ENCODE results near the gene CNGB1.
"Not testable (repeated sequence)": the region's sequence is repeated elsewhere in the genome, so short reads cannot be mapped to it uniquely, and the experiment has no call there.

CNGB1 gene

DNA sequence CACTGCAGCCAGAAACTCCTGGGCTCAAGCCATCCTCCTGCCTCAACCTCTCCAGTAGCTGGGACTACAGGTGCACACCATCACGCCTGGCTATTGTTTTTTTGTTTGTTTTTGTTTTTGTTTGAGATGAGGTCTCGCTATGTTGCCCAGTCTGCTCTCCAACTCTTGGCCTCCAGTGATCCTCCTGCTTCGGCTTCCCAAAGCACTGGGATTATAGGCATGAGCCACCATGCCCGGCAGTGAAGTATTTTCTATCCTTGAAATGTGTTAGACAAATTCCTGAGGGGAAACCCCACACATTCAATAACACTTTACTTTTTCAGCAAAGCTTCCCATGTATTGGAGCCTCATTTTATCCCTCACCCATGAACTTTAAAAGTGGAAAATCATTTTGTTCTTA, 87.4 kb downstream of the CNGB1 start:
- no peak for FAIRE-seq

DNA sequence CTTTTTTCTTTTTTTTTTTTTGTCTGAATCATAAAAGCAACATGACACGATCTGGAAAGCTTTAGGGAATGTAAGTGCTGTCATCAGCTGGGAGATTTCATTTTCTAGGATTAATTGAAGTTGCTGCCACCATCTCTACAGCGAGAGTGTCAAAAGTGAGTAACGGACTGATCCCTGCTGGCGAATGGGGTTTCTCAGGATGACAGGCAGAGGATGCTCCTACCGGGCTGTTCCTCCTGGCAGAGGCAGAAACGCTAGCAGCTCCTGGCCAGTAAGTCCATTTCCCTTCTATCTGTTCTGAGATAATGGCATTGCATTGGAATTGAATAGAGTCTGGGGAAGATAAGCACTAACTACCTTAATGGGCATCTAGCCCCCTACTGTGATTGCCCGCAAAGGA, 88.1 kb downstream of the CNGB1 start:
- FAIRE-seq = no peak

DNA sequence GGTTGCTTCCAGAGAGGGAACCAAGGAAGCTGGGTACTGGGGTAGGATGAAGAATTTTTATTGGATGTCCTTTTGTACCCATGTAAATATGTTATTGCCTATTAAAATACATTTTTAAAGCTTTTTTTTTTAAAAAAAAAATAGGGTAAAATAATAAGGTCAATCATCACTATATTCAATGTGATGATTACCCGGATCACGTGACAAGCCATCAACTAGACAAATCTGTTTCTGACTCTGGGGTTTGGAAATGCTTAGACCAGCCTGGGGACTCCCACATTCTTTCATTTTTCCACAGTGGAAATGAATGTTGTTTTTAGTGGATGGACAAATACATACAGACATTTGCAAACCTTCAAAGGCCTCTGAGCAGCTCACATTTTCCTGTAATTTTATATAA, 88.7 kb downstream of the CNGB1 start:
- FAIRE-seq = no peak

DNA sequence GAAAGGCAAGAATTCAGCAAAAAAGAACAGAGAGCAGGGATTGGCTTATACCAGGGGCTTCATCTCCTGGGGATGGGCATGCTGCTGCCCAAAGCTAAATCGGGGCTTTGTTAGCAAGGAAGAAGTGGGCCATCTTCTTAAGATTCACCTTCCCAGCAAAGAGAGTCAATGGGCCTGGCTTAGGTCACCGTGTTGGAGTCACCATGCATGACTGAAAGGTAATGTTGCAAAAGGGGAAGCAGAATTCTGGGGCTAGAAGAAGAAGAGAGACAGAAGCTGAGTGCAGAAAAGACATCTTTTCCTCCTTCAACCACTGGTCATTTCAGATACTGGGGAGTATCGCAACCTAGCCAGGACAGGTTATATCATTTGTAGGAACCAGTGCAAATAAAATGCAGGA, 92.3 kb downstream of the CNGB1 start:
- no peak for FAIRE-seq

DNA sequence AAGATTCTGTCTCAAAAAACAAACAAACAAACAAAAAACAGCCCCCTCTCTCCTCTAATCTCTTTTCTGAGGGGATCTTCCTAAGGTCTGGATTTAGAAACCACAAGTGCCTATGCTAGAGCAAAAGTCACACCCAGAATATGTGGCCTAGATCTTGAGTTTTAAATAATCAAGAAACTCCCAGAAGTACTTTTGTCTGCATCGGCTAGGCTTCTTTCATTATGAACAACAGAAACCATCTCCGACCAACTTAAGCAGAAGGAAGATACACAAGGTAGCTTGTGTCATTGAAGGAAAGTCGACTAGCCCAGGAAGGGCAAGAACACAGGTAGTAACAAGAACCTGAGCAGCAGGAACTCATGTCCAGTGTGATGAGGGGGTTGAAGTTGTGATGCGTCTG, 94.7 kb downstream of the CNGB1 start:
- FAIRE-seq = no peak

DNA sequence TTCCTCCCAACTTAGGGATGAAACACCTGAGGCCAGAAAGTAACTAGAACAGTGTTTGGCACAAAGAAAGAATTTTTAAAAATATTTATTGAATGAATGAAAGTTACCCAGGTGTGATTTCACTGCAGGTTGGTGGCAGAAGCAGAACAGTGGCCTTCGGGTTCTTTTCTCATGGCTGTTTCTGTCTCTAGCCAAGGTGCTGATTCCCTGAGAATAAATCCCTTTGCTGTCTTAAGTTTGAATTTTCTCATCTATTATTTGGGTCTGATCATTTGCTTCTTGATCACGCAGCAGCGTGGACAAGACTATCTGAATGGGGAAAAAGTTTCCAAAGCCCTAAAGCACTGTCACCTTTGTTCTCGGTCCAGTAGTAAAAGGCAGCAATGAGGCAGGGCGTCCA, 95.6 kb downstream of the CNGB1 start:
- no peak for FAIRE-seq

DNA sequence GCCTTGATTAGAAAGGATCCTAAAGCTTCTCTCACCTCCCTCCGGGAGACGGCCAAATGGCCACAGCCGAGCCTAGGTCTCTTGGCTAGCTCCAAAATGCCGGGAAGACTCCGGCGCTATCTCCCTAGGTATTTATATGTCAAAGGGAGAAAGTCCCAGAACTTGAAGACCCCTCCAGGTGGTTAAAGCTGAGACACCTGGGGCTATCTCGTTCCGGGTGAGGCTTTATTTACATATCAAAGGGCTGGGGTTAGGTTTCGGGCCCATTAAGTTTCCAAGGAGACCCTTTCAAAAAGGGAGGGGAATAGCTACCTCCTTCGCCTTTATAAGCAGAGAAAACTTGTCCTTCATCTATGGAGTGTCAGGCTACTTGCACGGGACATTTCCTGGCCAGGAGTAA, 97.7 kb downstream of the CNGB1 start:
- FAIRE-seq = no peak

DNA sequence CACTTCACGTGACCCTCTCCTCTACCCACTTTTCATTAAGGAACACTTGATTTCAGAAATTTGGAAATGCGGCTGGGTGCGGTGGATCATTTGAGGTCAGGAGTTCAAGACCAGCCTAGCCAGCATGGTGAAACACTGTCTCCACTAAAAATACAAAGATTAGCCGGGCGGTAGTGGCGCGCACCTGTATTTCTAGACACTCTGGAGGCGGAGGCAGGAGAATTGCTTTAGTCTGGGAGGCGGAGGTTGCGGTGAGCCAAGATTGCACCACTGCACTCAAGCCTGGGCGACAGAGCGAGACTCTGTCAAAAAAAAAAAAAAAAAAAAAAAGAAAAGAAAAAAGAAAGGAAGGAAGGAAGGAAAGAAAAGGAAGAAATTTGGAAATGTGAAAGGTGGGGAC, 98.2 kb downstream of the CNGB1 start:
- not testable (repeated sequence) for FAIRE-seq

DNA sequence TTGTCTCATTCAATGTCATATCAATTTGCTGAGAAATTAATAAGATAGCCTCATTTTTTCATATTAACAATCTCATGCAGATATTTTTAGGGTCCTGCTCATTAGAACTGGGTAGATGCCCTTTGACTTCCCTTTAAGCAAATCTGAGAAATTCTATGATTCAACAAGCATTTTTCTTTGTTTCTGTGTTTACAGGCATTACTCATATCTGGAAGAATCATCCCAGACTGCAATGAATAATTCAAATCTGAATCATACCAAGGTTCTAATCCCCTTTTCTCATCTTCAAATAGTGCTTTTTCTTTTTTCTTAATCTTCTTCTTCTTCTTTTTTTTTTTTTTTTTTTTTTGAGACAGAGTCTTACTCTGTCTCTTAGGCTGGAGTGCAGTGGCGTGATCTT, 99.5 kb downstream of the CNGB1 start:
- FAIRE-seq = no peak

DNA sequence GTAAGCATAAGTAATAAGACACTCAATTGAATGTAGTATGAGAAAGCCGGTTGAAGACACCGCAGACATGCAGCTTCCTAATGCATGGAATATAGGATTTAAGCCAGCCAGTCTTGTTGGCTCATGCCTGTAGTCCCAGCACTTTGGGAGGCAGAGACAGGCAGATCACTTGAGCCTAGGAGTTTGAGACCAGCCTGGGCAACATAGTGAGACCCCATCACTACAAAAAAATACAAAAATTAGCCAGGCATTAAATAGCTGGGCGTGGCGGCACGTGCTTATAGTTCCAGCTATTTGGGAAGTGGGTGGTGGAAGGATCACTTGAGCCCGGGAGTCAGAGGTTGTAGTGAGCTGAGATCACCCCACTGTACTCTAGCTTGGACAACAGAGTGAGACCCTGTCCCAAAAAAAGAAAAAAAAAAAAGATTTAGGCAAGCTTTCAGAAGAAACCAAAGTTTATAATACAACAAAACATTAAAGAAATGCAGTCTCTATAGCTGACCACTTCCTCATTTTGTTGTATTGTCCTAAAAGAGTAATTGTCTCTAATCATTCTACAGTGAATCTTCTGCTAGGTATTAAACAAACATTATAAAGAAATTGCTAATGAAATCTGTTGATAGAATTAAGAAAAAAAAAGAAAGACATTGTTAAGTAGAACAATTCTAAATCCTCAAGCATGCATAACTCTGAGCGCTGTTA, 100.0 kb downstream of the CNGB1 start:
- FAIRE-seq = no peak

DNA sequence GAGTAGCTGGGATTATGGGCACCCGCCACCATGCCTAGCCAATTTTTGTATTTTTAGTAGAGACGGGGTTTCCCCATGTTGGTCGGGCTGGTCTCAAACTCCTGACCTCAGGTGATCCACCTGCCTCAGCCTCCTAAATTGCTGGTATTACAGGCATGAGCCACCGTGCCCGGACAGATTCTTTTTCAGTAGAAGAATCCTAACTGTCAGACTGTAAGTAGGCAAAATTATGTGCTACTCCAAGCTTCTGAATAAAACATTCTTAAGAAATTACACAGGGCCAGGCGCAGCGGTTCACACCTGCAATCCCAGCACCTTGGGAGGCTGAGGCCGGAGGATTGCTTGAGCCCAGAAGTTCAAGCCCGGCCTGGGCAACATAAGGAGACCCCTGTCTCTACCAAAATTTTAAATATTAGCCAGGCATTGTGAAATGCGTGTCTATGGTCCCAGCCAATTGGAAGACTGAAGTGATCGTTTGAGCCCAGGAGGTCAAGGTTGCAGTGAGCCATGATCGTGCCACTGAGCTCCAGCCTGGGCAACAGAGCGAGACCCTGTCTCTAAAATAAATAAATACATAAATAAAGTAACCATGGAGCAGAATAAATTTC, 101.9 kb downstream of the CNGB1 start:
- no peak for FAIRE-seq

DNA sequence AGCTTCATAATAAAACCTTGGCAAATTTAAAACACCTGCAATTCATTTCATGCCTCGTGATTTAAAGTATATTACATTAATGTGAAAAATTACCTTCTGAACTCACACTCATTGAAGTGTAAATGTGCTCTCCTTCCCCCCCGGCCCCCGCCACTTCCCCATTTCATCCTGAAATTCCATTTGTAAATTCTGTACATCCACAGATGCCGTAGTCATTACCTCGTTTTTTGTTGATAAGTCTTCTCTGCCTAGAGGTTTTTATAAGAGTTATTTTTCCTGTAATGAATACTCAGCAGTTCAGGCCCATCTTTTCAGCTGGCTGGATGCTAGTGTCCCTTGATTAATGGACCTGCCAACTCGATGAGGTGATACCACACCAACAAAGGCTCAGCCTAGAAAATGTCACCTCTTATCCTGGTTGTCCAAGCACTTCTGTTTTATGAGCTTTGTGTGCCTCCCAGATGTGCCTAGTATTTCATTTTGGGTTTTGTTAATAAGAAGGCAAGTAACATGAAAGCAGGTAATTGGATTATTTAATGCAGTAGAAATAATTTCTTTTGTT, 103.8 kb downstream of the CNGB1 start:
- no peak for FAIRE-seq

DNA sequence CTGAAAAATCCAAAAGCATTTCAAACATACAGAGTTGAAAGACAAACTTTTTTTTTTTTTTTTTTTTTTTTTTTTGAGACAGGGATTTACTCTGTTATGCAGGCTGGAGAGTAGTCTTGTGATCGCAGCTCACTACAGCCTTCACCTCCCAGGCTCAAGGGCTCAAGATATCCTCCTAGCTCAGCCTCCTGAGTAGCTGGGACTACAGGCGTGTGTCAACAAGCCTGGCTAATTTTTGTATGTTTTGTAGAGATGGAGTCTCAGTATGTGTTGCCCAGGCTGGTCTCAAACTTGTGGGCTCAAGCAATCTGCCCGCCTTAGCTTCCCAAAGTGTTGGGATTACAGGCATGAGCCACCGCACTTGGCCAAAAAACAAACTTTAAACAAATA, 104.4 kb downstream of the CNGB1 start:
- no peak for FAIRE-seq

DNA sequence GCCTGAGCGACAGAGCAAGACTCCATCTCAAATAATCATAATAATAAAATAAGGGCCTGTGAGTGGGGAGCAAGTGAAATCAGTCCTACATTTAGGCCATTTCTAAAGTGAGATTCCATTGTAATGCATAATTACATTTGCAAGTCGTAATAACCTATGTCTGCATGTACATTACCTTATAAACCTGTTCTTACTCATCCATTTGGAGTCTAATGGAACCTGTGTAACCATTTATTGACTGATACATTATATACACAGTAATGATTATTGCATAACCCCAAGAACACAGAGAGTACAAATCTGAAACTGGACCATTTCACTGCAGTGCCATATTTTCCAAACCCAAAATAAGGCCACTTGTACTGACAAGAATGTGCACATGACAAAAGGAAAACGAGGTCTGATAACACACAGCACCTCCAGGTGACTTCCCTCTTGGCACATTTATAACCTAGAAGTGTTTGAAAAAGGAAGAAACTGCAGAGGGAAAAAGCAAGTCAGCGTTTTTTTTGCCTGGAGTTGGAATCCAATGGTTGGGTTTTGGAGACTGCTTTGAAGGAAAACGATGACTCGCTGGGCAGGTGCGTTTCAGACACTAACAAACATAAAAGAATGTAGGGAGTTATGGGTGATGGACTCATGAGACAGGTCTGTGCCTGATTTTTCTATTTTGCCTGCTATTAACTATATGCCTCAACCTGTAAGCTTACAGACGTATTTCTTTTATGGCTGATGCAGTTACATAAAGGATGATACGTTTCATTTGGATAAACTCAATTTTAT, 105.0 kb downstream of the CNGB1 start:
- no peak for FAIRE-seq

DNA sequence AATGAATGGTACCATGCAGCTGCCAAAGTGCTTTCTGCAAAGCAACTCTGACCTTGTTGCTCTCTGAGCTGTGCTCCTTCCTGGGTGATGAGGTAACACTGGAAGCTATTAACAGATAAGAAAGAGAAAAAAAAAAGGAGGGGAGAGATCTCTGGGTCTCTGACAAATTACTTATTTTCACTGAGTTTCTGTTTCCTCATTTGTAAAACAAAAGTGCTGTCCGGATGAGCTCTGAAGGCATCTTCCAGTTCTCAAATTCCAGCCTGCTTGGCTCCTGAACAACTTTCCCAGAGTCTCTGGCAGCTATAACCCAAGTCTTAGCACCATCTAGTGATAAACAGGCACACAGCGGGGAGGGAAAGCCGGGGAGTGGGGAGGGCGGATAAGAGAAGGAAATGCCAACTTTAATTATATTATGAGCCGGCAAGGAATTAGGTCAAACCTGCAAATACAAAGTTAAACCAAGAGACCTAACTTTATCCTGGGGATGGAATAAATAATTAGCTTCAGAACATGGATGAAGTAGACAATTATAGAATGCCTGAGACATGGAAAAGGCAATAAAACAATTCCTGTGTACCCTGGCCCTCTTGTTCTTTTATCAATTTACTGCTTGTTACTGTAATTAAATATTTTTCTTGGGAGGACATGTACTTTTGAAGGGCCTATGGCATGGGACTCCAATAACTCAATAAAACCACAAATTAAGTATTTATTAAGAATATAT, 107.3 kb downstream of the CNGB1 start:
- FAIRE-seq = no peak

DNA sequence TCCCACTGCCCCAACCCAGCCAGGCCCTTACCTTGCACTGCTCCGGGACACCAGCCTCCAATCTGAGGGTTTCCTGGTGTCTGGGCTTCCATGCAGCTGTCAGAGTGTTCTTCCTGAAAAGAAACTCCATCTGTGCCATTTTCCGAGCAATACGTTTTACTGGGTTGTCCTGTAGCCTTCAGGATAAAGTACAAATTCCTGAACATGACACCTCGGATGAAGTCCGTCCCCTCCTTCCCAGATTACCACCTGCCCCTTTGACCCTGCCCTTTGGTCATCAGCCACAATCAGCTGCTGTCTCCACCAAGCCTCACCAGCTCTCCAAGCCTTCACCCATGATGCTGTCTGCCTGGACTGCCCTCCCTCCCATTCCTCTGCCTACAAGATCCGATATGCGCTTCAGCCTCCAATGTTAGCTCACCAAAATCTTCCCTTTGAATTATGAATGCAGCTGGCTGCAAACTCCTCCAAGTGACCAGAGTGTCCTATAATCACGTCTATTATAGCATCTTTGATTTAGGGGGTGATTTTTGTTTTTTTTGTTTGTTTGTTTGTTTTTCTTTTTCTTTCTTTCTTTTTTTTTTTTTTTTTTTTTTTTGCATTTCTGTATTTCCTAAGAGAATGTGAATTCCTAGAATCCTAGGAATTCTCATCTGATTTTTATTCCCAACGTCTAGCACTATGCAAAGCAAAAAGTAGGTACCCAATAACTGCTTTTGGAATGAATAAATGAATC, 108.1 kb downstream of the CNGB1 start:
- FAIRE-seq = no peak

DNA sequence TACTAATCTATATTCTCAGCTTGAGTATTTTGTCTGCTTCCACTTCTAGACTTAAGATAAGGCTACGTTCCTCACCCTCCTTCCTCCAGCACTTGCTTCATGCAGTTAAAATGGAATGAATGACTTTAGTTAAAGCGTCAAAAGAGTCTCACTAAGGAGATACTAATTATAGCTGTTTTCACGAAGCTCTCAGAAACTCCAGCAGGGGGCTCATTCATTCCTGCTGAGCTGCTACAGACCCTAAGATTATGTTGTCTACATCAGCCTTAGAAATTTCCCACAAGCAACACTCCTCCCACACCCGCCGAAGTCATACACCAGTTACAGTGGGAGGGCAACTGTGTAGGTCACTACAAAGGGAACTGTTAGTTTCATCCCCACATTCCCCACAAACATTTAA, 111.6 kb downstream of the CNGB1 start:
- no peak for FAIRE-seq

DNA sequence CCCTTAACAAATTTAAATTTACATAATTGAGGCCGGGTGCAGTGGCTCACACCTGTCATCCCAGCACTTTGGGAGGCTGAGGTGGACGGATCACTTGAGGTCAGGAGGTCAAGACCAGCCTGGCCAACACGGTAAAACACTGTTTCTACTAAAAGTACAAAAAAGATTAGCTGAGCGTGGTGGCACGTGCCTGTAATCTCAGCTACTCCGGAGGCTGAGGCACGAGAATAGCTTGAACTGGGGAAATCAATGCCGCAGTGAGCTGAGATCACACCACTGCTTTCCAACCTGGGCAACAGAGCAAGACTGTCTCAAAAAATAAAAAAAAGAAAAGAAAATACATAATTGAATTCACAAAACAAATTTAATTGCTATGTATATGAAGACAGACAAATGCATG, 112.3 kb downstream of the CNGB1 start:
- no peak for FAIRE-seq

DNA sequence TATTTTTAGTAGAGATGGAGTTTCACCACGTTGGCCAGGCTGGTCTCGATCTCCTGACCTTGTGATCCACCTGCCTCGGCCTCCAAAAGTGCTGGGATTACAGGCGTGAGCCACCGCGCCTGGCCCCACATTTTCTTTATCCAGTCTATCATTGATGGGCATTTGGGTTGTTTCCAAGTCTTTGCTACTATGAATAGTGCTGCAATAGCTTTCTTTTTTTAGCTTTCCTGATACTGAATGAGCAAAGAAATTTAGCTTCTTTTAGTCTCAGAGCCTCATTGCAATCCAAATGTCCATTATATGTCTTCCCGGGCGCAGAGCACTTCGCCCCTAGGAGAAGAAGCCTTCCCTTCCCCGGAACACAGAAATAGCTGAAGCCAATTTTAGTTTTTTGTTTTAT, 112.9 kb downstream of the CNGB1 start:
- not testable (repeated sequence) for FAIRE-seq

DNA sequence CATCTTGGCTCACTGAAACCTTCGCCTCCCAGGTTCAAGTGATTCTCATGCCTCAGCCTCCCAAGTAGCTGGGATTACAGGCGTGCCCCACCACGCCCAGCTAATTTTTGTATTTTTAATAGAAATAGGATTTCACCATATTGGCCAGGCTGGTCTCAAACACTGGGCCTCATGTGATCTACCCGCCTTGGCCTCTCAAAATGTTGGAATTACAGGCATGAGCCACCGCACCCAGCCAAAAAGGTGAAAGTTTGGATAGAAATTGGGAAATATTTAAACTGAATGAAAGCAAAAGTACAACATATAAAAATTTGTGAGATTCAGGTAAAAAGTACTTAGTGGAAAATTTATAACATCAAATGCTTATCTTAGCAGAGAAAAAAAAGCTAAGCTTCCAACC, 115.7 kb downstream of the CNGB1 start:
- no peak for FAIRE-seq

DNA sequence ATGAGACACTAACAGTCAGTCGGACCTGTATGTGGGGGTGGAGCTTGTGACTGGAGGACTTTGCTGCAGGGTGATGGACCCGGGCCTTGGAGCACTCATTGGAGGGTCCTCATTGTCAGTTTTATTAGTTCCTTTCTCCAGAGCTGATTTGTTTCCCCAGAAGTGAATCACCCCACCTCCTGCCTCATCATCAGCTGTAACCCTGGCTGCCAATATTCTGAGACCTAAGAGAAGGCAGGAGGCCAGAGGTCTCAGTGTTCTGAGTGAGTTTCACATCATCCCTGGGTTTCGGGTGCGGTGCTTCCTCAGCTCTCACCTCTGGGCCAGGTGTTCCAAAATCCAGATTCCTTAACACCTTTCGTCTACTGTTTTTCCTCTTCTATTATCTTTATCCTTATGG, 118.7 kb downstream of the CNGB1 start:
- FAIRE-seq = no peak

DNA sequence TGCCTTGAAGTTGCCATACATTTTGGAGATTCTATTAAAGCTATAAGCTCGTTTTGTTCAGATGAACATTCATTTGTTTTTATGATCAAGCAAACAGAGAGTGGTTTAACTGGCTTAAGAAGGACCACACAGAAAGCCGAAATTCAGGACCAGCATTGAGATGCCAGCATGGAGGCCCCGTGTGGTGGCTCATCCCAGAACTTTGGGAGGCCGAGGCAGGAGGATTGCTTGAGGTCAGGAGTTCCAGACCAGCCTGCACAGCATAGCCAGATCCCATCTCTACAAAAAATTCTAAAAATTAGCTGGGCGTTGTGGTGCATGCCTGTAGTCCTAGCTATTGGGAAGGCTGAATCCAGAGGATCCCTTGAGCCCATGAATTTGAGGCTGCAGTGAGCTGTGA, 122.7 kb downstream of the CNGB1 start:
- no peak for FAIRE-seq

DNA sequence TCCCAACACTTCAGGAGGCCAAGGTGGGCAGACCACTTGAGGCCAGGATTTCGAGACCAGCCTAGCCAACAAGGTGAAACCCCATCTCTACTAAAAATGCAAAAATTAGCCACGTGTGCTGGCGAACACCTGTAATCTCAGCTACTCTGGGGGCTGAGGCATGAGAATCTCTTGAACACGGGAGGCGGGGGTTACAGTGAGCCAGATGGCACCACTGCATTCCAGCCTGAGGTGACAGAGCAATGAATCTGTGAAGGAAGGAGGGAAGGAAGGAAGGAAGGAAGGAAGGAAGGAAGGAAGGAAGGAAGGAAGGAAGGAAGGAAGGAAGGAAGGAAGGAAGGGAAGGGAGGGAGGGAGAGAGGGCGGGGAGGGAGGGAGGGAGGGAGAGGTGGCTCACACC, 124.0 kb downstream of the CNGB1 start:
- FAIRE-seq = not testable (repeated sequence)
